GM19240 (cell line): ENCODE results near the gene RBM10.

Source experiments
- DNase-seq: peaks from one replicate; pipeline ENCODE4 v3.0.0; 2011; ENCODE audit warnings: low spot score; ENCODE audit not compliant: insufficient read length

RBM10 gene

GRCh38 chrX:47235691-47236103, 90.7 kb downstream of the RBM10 start:
- DNase-seq, result no peak
